Activated CD8-positive, alpha-beta memory T cell treated with anti-CD3 and anti-CD28 coated beads for 1 hour (primary cell): ENCODE results near the gene CPNE5.

ENCODE experiments used
- DNase-seq, 2 donors: peaks; one replicate each; pipeline ENCODE4 v3.0.0-alpha.2; 2020; ENCODE audit warnings: low read depth in 1 of 2; ENCODE audit errors: extremely low read depth in 1 of 2

Gene CPNE5

DNA sequence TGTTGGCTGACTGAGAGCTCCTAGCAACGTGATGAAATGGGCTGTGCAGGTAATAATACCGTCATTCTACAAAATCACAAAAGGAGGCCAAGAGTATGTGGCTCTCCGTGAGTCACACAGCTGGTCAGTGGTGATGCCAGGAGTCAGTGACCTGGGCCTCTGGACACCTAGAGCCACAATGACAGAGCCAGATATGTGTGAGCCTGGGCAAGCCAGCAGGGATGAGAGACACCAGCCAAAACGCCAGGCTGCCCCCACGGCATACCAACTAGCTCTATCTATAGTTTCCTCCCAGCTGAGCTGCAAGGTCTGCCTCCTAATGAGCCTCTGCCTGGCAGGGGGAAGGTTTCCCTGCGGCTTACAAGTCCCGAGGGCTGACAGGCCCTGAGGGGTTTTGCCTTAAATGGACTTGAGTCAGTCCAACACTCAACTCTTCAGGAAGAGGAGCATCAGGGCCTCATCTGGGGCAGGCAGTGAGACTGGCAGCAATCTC is 70.0 kb downstream of the CPNE5 start:
- no peak for DNase-seq

DNA sequence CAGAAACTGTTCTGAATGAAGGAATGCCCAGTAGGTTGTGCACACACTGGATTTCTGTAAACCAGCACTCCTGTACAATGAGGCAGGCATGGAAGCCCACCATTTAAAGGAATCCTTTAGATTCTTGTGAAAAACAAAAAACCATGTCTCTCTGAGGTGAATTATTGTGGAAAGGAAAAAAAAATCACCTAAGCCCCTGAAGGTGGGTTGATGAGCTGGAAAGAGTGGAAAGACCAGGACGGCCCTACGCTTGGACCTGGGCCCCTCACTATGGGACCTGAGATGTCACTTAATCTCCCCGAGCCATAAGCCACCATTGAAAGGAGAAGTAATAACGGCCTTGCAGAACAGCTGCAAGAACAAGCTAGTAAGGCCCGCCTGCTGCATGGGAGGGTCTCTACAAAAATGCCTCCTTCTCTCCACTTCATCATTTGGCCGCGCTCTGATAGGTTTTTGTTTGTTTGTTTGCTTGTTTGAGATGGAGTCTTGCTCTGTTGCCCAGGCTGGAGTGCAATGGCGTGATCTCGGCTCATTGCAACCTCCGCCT is 72.8 kb downstream of the CPNE5 start:
- DNase-seq = no peak

DNA sequence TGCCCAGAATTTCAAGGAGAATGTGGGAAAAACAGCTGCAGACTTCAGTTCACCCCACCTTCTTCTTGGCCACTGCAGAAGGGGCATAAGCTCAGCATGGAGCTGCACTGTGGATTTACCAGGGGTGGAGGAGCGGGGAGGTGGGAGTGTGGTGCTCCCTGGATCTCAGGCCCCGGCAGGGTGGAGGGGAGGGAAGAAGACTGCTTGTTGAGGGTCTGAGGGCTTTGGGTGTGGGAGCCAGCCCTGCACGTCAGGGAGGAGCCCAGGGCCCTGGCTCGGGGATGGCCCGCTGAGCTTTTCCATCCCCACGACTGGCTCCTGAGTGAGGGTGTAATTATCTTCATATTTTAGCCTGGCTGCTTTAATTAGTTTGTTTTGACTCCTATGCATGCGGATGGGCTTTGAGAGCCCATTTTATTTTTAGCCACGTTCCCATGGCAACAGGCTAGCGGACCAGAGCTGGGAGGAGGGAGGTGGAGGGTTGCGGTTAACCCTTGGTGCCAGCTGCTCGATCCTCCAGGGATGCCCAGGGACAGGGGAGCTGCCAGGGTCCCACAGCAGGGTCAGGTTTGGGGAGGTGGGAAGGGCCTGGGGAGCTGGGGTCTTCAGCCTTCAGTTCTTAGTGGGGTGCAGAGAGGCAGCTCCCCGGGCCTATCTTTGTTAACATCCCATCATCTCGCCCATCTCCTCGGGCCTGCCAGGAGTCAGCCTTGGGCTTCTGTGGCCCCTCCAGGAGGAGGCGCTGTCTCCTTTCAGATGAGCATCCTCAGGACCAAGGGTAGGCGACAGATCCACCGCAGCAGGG is 73.4 kb downstream of the CPNE5 start:
- DNase-seq = peak; percentile 44 to 70

DNA sequence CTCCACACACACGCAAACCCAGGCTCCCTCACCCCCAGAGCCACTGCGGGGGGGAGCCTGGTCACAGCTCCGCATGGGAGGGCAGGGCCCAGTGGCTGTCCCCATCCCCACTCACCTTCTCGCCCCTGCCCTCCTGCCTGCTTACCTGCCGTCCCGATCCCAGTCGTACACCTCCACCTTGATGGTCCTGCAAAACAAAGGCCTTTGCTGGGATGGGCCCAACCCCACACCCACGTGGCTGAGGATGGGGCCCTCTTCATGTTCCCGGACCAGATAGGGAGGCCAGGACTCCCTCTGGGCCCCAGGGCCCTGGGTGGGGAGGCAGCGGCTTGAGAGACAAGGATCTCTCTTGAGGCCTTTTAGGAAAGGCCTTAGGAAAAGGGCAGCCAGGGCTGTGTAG is 74.1 kb downstream of the CPNE5 start:
- DNase-seq = no peak

DNA sequence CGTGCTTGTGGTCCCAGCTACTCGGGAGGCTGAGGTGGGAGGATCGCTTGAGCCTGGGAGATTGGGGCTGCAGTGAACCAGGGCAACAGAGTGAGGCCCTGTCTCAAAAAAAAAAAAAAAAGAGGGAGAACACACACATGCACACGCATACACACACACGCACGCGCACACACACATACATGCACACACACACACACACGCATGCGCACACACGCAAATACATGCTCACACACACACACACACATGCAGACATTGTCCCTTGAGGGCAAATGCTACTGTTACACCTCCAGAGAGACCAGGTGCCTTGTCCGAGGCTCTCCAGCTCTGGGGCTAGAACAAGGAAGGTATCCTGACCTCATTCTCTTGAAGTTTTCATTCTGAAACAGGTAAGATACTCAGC is 77.1 kb downstream of the CPNE5 start:
- no peak for DNase-seq

DNA sequence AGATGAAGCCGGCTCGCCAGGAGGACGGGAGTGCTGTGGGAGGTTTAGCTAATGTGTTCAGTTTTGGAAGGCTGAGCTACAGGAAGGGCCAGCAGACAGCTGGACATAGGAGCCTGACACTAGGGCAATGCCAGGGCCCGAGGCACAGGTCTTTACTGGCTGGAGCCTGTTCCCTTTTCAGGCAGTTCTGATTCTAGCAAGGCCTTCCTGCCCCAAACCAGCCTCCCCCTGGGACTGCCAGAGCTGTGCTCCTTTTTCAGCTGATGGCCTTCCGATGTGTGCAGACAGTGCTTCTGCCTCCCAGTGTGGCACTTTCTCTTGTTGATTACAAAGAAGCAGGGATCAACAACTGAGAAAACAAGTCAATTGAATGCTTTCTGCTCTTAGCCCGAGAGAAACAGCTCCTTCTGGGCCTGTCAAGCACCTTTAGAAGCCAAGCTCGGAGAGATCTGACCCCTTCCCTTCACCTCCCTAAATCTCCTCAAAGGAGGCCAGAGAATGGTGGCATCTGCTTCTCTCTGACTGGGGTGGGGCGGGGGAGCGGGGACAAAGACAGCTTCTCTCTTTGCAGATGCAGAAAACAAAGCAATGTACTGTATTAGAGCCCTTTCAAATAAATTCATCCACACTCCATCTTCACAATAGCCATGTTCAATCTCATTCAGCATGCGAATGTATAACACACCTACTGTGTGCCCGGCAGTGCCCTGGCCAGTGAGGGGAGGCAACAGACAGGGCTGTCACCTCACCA is 78.4 kb downstream of the CPNE5 start:
- DNase-seq = no peak

DNA sequence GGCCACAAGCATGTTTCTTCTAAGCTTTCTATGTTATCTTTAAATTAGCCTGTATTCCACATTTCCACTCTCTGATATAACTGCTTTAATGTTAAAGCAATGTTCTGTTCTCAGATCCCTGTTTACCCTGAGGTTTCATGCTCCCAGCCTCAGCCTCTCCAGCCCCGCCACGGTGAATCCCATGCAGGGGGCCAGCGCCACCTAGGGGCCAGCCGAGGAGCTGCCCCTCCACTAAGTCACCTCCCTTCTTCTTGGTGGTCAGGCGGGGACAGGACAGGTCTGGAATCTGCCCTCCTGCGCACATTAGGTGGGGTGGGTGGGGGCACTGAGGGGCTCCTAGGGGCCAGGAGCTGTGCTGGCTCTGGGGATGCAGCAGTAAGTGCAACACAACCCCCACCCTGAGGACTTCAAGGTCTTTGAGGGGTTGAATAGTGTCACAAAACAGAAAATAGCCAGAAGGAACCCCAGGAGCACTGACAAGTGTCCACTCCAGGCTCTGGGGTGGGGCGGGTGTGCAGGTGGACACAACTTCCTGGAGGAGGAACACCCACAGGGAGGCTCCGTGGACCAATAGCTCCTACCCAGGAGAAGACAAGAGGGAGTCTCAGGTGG is 80.0 kb downstream of the CPNE5 start:
- peak; percentile 32 to 71 for DNase-seq

DNA sequence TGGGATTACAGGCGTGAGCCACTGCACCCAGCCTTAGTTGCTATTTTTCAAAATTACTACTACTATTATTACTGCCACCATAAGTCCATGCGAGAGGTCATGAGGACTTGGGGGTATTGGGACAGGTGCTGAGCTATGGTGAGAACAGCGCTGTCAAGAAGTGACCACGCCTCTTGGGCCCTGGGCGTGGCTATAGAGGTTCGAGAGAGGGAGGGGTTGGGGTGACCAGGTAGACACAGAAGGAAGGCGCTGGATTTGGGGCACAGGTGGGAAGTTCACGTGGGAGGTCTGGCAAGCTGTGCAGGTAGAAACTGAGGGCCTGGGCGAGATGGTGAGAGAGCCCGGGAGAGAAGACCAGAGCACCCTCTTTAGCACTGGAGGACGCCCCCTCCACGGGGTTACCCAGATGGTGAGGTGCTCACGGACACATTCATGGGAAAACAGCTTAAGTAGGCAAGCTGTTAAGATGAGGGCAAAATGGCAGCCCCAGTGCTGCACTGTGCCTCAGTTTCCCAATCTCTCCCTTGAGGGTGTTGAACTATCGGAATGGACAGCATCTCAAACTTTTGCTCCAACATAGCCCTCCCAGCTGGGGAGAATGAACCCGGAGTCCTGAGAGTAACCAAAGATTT is 80.6 kb downstream of the CPNE5 start:
- DNase-seq = no peak

GRCh38 chr6:36757943-36758508 is 81.2 kb downstream of the CPNE5 start:
- DNase-seq = no peak

GRCh38 chr6:36757206-36757605 is 82.0 kb downstream of the CPNE5 start:
- no peak for DNase-seq

GRCh38 chr6:36756786-36757185 is 82.5 kb downstream of the CPNE5 start:
- DNase-seq = no peak

- DNase-seq = peak; percentile 18 to 37
Measured at GRCh38 chr6:36755435-36756348, 83.6 kb downstream of the CPNE5 start.

GRCh38 chr6:36754582-36755434 is 84.4 kb downstream of the CPNE5 start:
- no peak for DNase-seq

DNA sequence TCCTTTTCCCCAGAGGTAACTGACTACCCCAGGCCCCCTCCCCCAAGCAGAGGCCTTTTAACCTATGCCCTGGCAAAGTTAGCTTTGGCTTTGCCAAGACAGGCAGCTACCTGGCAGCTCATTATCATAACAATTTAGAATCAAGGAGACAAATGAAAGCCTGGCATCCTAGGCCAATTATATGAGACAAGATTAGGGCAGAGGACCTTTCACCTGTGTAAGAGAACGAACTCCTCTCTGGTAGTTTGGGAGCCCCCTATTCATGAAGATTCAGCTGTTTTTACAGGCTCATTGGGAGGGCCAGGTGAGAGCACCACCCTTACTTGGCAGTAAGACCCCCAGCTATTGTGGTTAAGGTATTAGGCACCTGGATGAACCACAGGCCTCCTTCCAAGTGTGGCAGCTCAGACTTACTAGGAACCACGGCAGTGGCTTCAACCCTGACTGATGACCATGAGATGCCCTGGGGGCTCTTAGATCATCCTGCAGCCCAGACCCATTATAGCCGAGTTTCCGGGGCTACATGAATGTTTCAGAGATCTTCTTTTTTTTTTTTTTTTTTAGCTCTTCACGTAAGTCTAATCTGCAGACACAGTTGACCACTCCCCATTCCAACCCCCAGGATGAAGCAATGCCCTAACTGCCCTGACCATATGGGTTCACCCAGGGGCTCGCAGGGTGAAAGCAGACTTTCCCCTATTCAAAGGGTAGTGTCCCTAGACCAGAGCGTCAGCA is 85.4 kb downstream of the CPNE5 start:
- no peak for DNase-seq

DNA sequence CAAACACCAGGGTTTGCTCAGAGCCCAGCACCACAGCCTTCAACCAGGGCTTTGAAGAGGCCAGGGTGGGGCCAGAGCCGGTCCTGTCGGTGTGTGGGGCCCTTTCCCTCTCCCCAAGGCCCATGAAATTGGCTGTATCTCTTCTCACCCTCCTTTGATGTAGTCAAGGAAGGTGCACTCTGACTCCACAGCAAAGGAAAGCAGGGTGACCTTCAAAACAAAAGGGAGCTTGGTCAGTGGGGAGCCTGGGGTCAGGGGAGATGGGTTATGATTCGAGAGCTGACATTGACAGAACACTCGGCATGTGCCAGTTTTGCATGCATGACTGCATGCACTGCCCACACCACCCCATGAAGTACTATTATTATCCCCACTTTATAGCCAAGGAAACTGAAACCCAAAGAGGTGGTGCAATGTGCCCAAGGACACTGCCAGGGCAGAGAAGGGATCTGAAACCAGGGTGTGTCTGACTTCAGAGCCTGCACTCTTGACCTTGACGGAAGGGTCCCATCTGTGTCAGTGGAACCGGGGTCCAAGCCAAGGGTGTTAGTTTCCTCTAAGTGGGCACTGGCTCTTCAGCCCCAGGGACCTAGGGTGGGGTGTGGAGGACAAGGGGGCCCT is 86.2 kb downstream of the CPNE5 start:
- DNase-seq = no peak

GRCh38 chr6:36752187-36752885 is 86.9 kb downstream of the CPNE5 start:
- no peak for DNase-seq

GRCh38 chr6:36751833-36752186 is 87.4 kb downstream of the CPNE5 start:
- no peak for DNase-seq
